T-helper 2 cell treated with Interferon-gamma antibody and Interleukin-4, amounts not matched to agents 5 μg/mL and 100 μg/mL, for 36 hours (primary cell): ENCODE results near the gene ADNP2.
A peak's percentile ranks its signal among the peaks of the same experiment; 100 is the strongest.
"Not testable (repeated sequence)": the region's sequence is repeated elsewhere in the genome, so short reads cannot be mapped to it uniquely, and the experiment has no call there.

Source experiments
- DNase-seq: peaks from one replicate; pipeline ENCODE4 v3.0.0; 2021; ENCODE audit warnings: low spot score
- H3K27ac Mint-ChIP-seq: one replicate; pipeline ENCODE4 v1.8.0; 2021; ENCODE audit warnings: mild to moderate bottlenecking, mixed read lengths
- H3K27me3 Mint-ChIP-seq: one replicate; pipeline ENCODE4 v1.8.0; 2021; ENCODE audit warnings: low read depth, mixed read lengths
- H3K36me3 Mint-ChIP-seq: one replicate; pipeline ENCODE4 v1.8.0; 2021; ENCODE audit warnings: low read depth, mixed read lengths
- H3K4me1 Mint-ChIP-seq: one replicate; pipeline ENCODE4 v1.8.0; 2021; ENCODE audit warnings: low read depth, mixed read lengths
- H3K4me3 Mint-ChIP-seq: one replicate; pipeline ENCODE4 v1.8.0; 2022; ENCODE audit warnings: mild to moderate bottlenecking, moderate library complexity, mixed read lengths
- H3K9me3 Mint-ChIP-seq: one replicate; pipeline ENCODE4 v1.8.0; 2021; ENCODE audit warnings: mixed read lengths

The ADNP2 gene

GRCh38 chr18:80164727-80165355, 55.8 kb downstream of the ADNP2 start:
- not testable (repeated sequence) for H3K27me3 Mint-ChIP-seq, H3K27ac Mint-ChIP-seq, H3K36me3 Mint-ChIP-seq, H3K4me3 Mint-ChIP-seq, H3K4me1 Mint-ChIP-seq, DNase-seq
- peaks cover 14% of the 10 kb centered on the region for H3K9me3 Mint-ChIP-seq

GRCh38 chr18:80166240-80166639, 57.2 kb downstream of the ADNP2 start:
- no peaks in the 10 kb centered on the region for H3K4me1 Mint-ChIP-seq
- no peak overlapping the region for H3K27ac Mint-ChIP-seq
- no peak overlapping the region for H3K4me3 Mint-ChIP-seq
- no peaks in the 10 kb centered on the region for H3K36me3 Mint-ChIP-seq
- peaks cover 8% of the 10 kb centered on the region for H3K27me3 Mint-ChIP-seq
- DNase-seq, result no peak
- H3K9me3 Mint-ChIP-seq, result peaks cover 14% of the 10 kb centered on the region

GRCh38 chr18:80166725-80167124, 57.7 kb downstream of the ADNP2 start:
- Mint-ChIP-seq H3K4me3 (no peak overlapping the region), H3K4me1 (no peaks in the 10 kb centered on the region), H3K27ac (no peak overlapping the region), H3K36me3 (no peaks in the 10 kb centered on the region), H3K9me3 (peaks cover 14% of the 10 kb centered on the region), H3K27me3 (peaks cover 11% of the 10 kb centered on the region)
- no peak for DNase-seq

- Mint-ChIP-seq H3K27me3 (peaks cover 10% of the 10 kb centered on the region), H3K4me3 (no peak overlapping the region), H3K27ac (no peak overlapping the region), H3K4me1 (no peaks in the 10 kb centered on the region), H3K9me3 (peaks cover 14% of the 10 kb centered on the region), H3K36me3 (no peaks in the 10 kb centered on the region)
- no peak for DNase-seq
Observed at GRCh38 chr18:80167331-80167730, 58.3 kb downstream of the ADNP2 start.

GRCh38 chr18:80167931-80168330, 58.9 kb downstream of the ADNP2 start:
- peaks cover 14% of the 10 kb centered on the region for H3K9me3 Mint-ChIP-seq
- H3K4me1 Mint-ChIP-seq, result no peaks in the 10 kb centered on the region
- no peaks in the 10 kb centered on the region for H3K36me3 Mint-ChIP-seq
- no peak for DNase-seq
- H3K27ac Mint-ChIP-seq, result no peak overlapping the region
- no peak overlapping the region for H3K4me3 Mint-ChIP-seq
- H3K27me3 Mint-ChIP-seq, result peaks cover 9% of the 10 kb centered on the region

GRCh38 chr18:80168346-80168745, 59.3 kb downstream of the ADNP2 start:
- Mint-ChIP-seq H3K27me3 (peaks cover 9% of the 10 kb centered on the region), H3K4me1 (no peaks in the 10 kb centered on the region), H3K4me3 (no peak overlapping the region), H3K27ac (no peak overlapping the region), H3K36me3 (no peaks in the 10 kb centered on the region), H3K9me3 (peaks cover 14% of the 10 kb centered on the region)
- no peak for DNase-seq

- DNase-seq, result no peak
- Mint-ChIP-seq H3K36me3 (no peaks in the 10 kb centered on the region), H3K9me3 (peaks cover 14% of the 10 kb centered on the region), H3K4me1 (no peaks in the 10 kb centered on the region), H3K27ac (no peak overlapping the region), H3K27me3 (peaks cover 9% of the 10 kb centered on the region), H3K4me3 (no peak overlapping the region)
Observed at GRCh38 chr18:80168982-80169381, 59.9 kb downstream of the ADNP2 start.

GRCh38 chr18:80169607-80170006, 60.5 kb downstream of the ADNP2 start:
- Mint-ChIP-seq H3K4me1 (no peaks in the 10 kb centered on the region), H3K27ac (no peak overlapping the region), H3K9me3 (peaks cover 8% of the 10 kb centered on the region), H3K4me3 (no peak overlapping the region), H3K27me3 (peaks cover 9% of the 10 kb centered on the region), H3K36me3 (no peaks in the 10 kb centered on the region)
- DNase-seq, result no peak

GRCh38 chr18:80170395-80171053, 61.5 kb downstream of the ADNP2 start:
- no peak overlapping the region for H3K4me3 Mint-ChIP-seq
- no peak for DNase-seq
- H3K4me1 Mint-ChIP-seq, result peaks cover 4% of the 10 kb centered on the region
- H3K36me3 Mint-ChIP-seq, result no peaks in the 10 kb centered on the region
- no peak overlapping the region for H3K27ac Mint-ChIP-seq
- no peaks in the 10 kb centered on the region for H3K9me3 Mint-ChIP-seq
- peaks cover 14% of the 10 kb centered on the region for H3K27me3 Mint-ChIP-seq

GRCh38 chr18:80171054-80171872, 62.2 kb downstream of the ADNP2 start:
- Mint-ChIP-seq H3K4me3 (no peak overlapping the region), H3K27ac (no peak overlapping the region), H3K27me3 (peaks cover 20% of the 10 kb centered on the region), H3K36me3 (no peaks in the 10 kb centered on the region), H3K9me3 (no peaks in the 10 kb centered on the region), H3K4me1 (peaks cover 8% of the 10 kb centered on the region)
- peak; percentile 40 for DNase-seq

- H3K9me3 Mint-ChIP-seq, result no peaks in the 10 kb centered on the region
- H3K36me3 Mint-ChIP-seq, result no peaks in the 10 kb centered on the region
- no peak for DNase-seq
- peaks cover 20% of the 10 kb centered on the region for H3K27me3 Mint-ChIP-seq
- no peak overlapping the region for H3K27ac Mint-ChIP-seq
- no peak overlapping the region for H3K4me3 Mint-ChIP-seq
- H3K4me1 Mint-ChIP-seq, result peaks cover 8% of the 10 kb centered on the region
Observed at GRCh38 chr18:80172056-80172455, 63.0 kb downstream of the ADNP2 start.

GRCh38 chr18:80173060-80173459, 64.0 kb downstream of the ADNP2 start:
- H3K4me1 Mint-ChIP-seq, result peaks cover 8% of the 10 kb centered on the region
- H3K4me3 Mint-ChIP-seq, result no peak overlapping the region
- DNase-seq, result no peak
- H3K27me3 Mint-ChIP-seq, result peaks cover 20% of the 10 kb centered on the region
- no peaks in the 10 kb centered on the region for H3K9me3 Mint-ChIP-seq
- no peaks in the 10 kb centered on the region for H3K36me3 Mint-ChIP-seq
- H3K27ac Mint-ChIP-seq, result no peak overlapping the region

GRCh38 chr18:80175451-80176204, 66.6 kb downstream of the ADNP2 start:
- peaks cover 18% of the 10 kb centered on the region for H3K27me3 Mint-ChIP-seq

More at GRCh38 chr18:80175451-80176204, 66.6 kb downstream of the ADNP2 start:
- H3K27ac Mint-ChIP-seq, result no peak overlapping the region
- H3K4me3 Mint-ChIP-seq, result no peak overlapping the region
- peaks cover 8% of the 10 kb centered on the region for H3K4me1 Mint-ChIP-seq
- no peaks in the 10 kb centered on the region for H3K9me3 Mint-ChIP-seq
- peak; percentile 8 for DNase-seq
- no peaks in the 10 kb centered on the region for H3K36me3 Mint-ChIP-seq
